Endothelial cell (in vitro differentiated cells): ENCODE results near the gene CHST1. TPM values are rescaled to one million over a fixed set of nuclear protein-coding genes. Genes with fewer than 3 reads are reported as not detected.

Experiments
- DNase-seq: peaks from one replicate; pipeline ENCODE4 v3.0.0; 2021; ENCODE audit warnings: low spot score
- H3K27ac Mint-ChIP-seq: one replicate; pipeline ENCODE4 v1.8.0; 2021; ENCODE audit warnings: mixed read lengths, inconsistent platforms; ENCODE audit not compliant: unreplicated experiment
- H3K27me3 Mint-ChIP-seq: one replicate; pipeline ENCODE4 v1.8.0; 2021; ENCODE audit warnings: mild to moderate bottlenecking, moderate library complexity, mixed read lengths, inconsistent platforms; ENCODE audit not compliant: unreplicated experiment
- H3K36me3 Mint-ChIP-seq: one replicate; pipeline ENCODE4 v1.8.0; 2021; ENCODE audit warnings: mild to moderate bottlenecking, low read depth, mixed read lengths, inconsistent platforms; ENCODE audit not compliant: unreplicated experiment
- H3K4me1 Mint-ChIP-seq: one replicate; pipeline ENCODE4 v1.8.0; 2021; ENCODE audit warnings: mild to moderate bottlenecking, mixed read lengths, inconsistent platforms; ENCODE audit not compliant: unreplicated experiment
- H3K4me3 Mint-ChIP-seq: one replicate; pipeline ENCODE4 v1.8.0; 2021; ENCODE audit warnings: mild to moderate bottlenecking, mixed read lengths, inconsistent platforms; ENCODE audit not compliant: unreplicated experiment
- H3K9me3 Mint-ChIP-seq: one replicate; pipeline ENCODE4 v1.8.0; 2021; ENCODE audit warnings: mixed read lengths, inconsistent platforms; ENCODE audit not compliant: unreplicated experiment
- CTCF ChIP-seq: fragments of 200-600 bp; sonication (generic); IDR thresholded peaks from one replicate; pipeline ENCODE4 v1.5.0; 2021; ENCODE audit warnings: antibody characterized with exemption; ENCODE audit not compliant: unreplicated experiment
- total RNA-seq: library from RNA; stranded (reverse); fragmentation: NEBNext Ultra II Directional; extraction: Animal tissue kit (Norgen Biotek cat#: 25700); gene quantifications from one replicate; pipeline ENCODE4 v1.2.1, GENCODE V29; 2021; ENCODE audit not compliant: unreplicated experiment

CHST1 gene
- total RNA-seq, 1 donor from 2014 or later: 275 TPM

GRCh38 chr11:45688472-45689033 lies 23.1 kb upstream of the CHST1 start:
- H3K4me1 Mint-ChIP-seq: peaks cover 12% of the 10 kb centered on the region
- DNase-seq: no peak
- no peak for TF ChIP-seq CTCF
- no peak overlapping the region for H3K27ac Mint-ChIP-seq
- peaks cover 2% of the 10 kb centered on the region for H3K27me3 Mint-ChIP-seq
- H3K4me3 Mint-ChIP-seq: no peak overlapping the region
- no peaks in the 10 kb centered on the region for H3K36me3 Mint-ChIP-seq
- H3K9me3 Mint-ChIP-seq: no peaks in the 10 kb centered on the region

- Mint-ChIP-seq H3K4me3 (no peak overlapping the region), H3K27ac (no peak overlapping the region), H3K36me3 (no peaks in the 10 kb centered on the region), H3K9me3 (no peaks in the 10 kb centered on the region), H3K27me3 (peaks cover 2% of the 10 kb centered on the region), H3K4me1 (peaks cover 12% of the 10 kb centered on the region)
- no peak for DNase-seq
- TF ChIP-seq CTCF: no peak
Measured at GRCh38 chr11:45687836-45688235, 22.4 kb upstream of the CHST1 start.

GRCh38 chr11:45685964-45686537 lies 20.6 kb upstream of the CHST1 start:
- no peak for DNase-seq
- no peak overlapping the region for H3K4me3 Mint-ChIP-seq
- no peak for TF ChIP-seq CTCF
- peaks cover 12% of the 10 kb centered on the region for H3K4me1 Mint-ChIP-seq
- no peak overlapping the region for H3K27ac Mint-ChIP-seq
- H3K27me3 Mint-ChIP-seq: peaks cover 2% of the 10 kb centered on the region
- no peaks in the 10 kb centered on the region for H3K36me3 Mint-ChIP-seq
- H3K9me3 Mint-ChIP-seq: no peaks in the 10 kb centered on the region

- no peak for TF ChIP-seq CTCF
- peaks cover 16% of the 10 kb centered on the region for H3K4me1 Mint-ChIP-seq
- H3K27ac Mint-ChIP-seq: no peak overlapping the region
Measured at GRCh38 chr11:45684440-45684839, 19.0 kb upstream of the CHST1 start.

GRCh38 chr11:45683271-45684058 lies 18.0 kb upstream of the CHST1 start:
- no peak for TF ChIP-seq CTCF
- Mint-ChIP-seq H3K27me3 (peaks cover 3% of the 10 kb centered on the region), H3K9me3 (no peaks in the 10 kb centered on the region), H3K27ac (no peak overlapping the region), H3K36me3 (no peaks in the 10 kb centered on the region), H3K4me1 (peaks cover 10% of the 10 kb centered on the region), H3K4me3 (no peak overlapping the region)
- DNase-seq: no peak

More at GRCh38 chr11:45684440-45684839, 19.0 kb upstream of the CHST1 start:
- Mint-ChIP-seq H3K27me3 (peaks cover 2% of the 10 kb centered on the region), H3K9me3 (no peaks in the 10 kb centered on the region), H3K4me3 (no peak overlapping the region), H3K36me3 (no peaks in the 10 kb centered on the region)
- no peak for DNase-seq
